GM19463 (cell line): ENCODE measurements around the gene SZT2.
A peak's percentile ranks its signal among the peaks of the same experiment; 100 is the strongest.
"Not testable (repeated sequence)": the region's sequence is repeated elsewhere in the genome, so short reads cannot be mapped to it uniquely, and the experiment has no call there.

Experiments used
- ATAC-seq: cut with Tn5 transposase; IDR thresholded peaks from one replicate; pipeline ENCODE4 v1.9.1; 2021; ENCODE audit warnings: mild to moderate bottlenecking, moderate library complexity; ENCODE audit not compliant: unreplicated experiment

Gene SZT2

DNA sequence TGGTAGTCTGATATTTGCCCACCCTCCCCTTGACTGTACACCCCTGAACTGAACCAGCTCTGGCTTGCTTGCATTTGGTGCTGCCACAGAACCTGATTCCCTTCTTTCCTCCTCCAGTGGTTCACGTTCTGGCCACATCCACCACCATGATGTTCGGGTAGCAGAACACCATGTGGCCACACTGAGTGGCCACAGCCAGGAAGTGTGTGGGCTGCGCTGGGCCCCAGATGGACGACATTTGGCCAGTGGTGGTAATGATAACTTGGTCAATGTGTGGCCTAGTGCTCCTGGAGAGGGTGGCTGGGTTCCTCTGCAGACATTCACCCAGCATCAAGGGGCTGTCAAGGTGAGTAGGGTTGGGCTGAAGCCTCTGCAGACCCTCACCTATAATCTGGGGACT lies 29.1 kb upstream of the SZT2 start:
- no peak for ATAC-seq

DNA sequence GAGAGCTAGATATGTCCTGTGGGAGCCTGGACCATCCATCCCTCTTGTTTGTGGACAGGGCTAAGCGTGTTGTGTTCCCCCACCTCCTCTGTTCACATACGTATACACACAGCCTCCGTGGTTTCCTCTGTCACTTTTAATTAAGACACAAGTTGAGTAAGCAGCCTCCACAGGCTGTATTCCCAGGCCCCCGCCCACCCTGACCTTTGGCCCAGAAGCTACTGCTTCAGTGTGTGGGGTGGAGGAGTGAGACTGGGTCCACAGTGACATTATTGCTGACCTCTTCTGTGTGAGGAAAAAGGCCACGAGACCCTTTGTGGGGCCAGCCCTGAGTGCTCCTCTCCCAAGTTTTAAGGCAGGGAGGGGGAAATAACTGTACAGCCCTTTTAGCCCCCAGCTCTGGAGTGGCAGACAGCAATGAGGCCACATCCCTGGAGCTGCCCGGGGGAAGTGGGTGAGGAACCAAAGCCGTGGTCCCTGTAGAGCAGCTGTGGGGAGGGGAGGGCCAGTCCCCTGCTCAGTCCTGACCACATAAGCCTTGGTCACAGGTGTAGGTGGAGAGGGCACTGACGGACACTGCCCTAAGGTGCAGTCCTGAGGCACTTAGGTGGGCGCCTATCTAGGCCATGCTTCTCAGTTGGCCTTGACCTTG lies 26.3 kb upstream of the SZT2 start:
- ATAC-seq, result no peak

DNA sequence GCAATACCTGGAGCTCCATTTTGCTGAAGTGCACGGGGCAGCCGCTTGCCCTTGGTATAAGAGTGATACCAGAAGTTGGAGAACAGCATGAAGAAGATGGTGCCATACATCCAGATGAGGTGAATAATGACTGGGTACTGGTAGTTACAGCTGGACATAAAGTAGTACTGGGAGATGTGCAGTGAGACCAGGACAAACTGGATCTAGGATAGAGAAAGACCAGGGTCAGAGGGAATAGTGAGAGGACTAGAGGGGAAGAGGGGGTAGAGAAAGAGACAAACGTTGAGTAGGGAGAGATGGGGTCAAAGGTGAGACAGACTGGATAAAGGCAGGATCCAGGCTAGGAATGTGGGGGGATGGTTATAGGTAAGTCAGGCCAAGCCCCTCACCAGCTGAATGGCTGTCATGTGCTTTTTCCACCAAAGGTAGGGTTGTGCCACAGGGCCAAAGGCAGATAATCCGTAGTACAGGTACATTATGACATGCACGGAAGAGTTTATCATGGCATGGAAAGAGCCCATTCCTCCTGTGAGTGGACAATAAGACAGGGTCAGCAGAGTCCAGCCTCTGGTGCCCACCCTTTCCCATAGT lies 25.7 kb upstream of the SZT2 start:
- ATAC-seq, result no peak

DNA sequence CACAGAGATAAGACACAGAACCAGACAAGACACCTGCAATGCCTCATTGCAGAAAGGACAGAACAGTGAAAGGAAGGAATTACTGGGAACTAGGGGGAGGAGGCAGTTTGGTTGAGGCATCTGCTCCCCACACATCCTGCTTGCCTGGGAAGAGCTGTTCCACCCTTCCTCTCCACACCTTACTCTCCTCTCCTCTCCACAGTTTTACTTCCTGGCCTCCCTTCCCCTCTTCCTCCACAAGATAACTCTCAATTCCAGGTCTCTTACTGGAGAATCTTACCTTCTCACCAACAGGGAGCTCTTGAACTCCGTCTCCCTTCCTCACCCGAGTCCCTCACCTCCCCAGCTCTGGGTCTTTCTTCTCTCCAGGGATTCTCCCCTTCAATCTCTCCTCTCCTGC lies 24.0 kb upstream of the SZT2 start:
- ATAC-seq, result no peak

DNA sequence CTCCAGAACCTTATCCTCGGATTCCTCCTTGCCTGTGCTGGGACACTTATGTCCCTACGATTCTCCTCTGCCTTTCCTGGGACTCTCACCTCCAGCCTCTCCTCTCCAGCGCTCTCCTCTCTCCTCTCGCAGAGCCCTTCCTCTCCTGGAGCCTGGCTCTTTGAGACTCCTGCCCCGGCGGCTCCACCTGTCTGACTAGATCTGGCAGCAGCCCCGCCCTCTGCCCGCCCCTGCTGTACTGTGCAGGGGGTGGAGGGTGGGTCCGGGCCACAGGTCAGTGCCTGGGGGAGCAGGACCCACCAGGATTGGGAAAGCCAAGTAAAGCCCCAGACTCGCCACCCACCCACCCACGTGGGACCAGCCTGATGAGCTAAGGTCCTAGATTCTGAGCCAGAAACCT lies 23.5 kb upstream of the SZT2 start:
- ATAC-seq, result no peak

DNA sequence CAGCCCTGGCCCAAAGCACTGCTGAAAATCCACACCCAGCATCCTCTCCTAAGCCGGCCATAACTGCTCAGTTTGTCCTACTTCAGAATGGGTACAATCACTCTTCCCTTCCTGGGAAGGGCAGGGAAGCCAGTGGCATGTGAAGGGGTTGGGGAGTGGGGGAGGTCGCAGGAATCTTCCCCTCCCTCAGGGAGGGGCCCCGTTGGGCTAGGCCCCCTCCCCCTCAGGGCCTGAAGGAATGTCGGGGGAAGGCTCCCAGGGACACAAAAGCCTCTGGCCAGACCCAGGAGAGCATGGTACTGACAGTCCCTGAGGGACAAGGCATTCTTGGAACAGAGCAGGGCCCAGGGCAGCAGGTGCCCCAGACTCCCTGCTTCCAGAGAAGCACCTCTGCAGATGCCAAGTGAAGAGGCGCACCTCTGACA lies 23.1 kb upstream of the SZT2 start:
- ATAC-seq, result no peak

DNA sequence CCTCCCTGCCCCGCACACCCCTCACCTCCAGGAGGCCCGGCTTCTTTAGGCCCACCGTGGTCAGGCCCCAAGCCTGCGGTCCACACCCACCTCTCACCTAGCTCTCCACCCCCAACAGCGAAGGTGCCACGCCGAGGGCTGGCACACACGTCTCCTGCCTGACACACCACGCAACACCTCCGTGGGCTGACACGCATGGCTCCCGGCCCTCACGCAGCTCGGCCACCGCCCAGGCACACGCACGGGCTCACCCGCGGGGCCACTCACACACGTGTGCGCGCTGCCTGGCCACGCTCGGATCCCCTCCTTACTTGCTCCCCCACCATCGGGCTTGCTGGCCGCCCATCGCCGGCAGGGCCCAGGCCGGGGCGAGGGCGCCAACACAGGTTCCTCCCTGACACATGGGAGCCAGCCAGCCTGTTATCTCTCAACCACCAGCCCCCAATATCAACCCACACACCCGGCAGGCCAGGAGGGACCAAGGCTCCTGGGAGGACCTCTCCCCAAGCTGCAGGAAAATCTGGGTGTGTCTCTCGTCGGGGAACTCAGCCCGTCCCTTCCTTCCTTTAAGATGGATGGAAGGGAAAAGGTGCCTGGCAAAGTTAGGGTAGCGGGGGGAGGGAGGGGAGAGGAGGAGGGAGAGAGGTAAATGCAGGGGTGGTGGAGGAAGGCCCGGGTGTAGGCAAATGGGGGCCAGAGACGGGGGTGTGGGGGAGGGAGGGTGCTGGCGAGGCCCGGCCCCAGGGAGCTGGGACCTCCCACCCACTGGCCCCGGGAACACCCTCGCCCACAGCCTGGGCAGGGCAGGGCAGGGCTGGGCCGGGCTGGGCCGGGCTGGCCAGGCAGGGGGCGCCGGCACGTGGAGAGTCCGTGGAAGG lies 22.4 kb upstream of the SZT2 start:
- ATAC-seq, result peak; percentile 41

DNA sequence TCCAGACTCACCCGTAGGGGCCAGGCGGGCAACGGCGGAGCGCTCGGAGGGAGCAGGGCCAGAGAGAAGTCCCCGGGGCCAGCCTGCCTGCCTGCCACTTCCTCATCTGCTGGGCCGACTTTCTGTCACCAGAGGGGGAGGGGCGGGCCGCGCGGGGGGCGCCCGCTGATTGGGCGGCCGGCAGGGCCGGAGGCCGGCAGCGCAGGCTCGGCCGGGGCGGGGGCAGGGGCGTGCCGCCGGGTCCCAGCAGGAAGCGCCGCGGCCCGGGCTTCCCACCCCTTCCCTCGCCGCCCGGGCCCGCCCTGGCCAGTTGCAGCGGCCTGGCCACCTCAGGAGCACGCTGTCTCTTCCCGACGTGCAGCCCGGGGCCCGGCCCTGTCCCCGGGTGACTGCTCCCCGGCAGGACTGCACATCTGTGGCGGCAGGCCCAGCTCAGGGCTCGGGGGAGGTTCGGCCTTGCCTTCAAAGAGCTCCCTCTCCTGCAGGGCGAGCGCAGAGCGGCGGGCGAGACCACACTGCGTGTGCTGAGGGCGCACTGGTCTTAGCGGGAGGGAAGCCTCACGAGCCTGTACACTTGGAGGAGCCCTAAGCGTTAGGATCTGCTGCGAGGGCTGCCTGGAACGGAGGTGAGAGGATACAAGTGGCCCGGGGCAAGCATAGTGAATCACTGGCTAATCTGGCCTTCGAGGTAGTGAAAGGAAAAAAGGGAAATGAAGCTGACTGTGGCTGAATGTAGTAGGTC lies 21.6 kb upstream of the SZT2 start, which contains the start of gene ELOVL1:
ELOVL1 (minus strand) TSS at position 108 of the 742 bp plus-strand sequence. CDS start 2,402 bp downstream, outside the sequence.
- ATAC-seq, result peak; percentile 77

DNA sequence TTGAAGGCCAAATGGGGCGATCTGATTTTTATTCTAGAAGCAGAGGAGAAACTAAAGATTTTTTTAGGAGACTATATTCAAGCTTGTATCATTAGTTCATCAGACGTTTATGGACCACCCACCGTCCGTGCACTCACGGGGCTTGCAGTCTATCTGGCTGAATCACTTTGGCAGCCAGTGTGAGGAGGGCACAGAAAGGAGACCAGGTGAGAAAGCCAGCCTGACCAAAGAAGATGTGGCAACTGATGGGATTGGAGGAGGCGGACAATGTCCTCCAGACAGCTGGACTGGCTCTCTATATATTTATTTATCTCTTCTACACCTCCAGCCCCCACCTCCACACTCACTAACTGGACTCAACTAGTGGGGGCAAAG lies 21.1 kb upstream of the SZT2 start:
- ATAC-seq, result no peak

DNA sequence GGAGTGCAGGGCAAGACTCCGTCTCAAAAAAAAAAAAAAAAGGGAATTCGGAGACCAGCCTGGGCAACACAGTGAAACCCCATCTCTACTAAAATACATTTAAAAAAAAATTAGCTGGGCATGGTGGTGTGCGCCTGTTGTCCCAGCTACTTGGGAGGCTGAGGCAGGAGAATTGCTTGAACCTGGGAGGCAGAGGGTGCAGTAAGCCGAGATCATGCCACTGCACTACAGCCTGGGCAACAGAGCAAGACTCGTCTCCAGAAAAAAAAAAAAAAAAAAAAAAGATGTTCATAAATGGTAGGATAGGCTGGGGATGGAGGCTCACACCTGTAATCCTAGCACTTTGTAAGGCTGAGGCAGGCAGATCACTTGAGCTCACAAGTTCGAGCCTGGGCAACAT lies 19.9 kb upstream of the SZT2 start:
- ATAC-seq, result not testable (repeated sequence)

DNA sequence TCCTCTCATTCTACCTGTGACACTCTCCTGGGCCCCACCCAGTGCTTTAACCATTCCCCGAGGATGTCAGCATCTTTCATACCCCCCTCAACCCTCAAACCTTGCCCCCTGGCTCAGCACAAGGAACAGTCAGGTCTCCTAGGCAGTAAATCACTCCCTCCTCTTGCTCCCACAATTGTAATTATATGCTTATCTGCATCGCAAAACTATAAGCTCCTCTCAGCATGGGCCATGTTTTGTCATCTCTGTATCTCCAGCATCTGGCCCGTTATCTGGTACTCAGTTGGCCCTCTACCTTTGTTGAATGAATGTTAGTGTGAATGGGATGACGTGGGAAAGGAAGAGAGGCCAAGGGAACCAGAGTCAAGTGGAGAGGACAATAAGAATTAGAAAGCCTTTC lies 19.1 kb upstream of the SZT2 start:
- ATAC-seq, result no peak

DNA sequence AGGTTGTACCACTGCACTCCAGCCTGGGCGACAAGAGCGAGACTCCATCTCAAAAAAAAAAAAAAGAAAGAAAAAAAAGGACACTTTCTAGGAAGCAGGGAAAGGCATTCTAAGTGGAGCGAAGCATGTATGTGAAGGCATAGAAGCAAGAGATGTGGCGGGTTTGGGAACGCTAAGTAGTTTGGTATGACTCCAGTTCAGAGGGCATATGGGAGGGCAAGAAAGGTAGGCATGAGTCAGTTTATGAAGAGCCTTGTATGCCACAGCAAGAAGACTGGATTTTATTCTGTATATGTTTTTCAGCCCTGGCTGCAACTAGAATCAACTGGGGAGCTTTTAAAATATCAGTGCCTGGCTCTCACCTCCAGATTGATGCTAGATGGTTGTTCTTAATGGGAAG lies 17.5 kb upstream of the SZT2 start:
- ATAC-seq, result no peak

DNA sequence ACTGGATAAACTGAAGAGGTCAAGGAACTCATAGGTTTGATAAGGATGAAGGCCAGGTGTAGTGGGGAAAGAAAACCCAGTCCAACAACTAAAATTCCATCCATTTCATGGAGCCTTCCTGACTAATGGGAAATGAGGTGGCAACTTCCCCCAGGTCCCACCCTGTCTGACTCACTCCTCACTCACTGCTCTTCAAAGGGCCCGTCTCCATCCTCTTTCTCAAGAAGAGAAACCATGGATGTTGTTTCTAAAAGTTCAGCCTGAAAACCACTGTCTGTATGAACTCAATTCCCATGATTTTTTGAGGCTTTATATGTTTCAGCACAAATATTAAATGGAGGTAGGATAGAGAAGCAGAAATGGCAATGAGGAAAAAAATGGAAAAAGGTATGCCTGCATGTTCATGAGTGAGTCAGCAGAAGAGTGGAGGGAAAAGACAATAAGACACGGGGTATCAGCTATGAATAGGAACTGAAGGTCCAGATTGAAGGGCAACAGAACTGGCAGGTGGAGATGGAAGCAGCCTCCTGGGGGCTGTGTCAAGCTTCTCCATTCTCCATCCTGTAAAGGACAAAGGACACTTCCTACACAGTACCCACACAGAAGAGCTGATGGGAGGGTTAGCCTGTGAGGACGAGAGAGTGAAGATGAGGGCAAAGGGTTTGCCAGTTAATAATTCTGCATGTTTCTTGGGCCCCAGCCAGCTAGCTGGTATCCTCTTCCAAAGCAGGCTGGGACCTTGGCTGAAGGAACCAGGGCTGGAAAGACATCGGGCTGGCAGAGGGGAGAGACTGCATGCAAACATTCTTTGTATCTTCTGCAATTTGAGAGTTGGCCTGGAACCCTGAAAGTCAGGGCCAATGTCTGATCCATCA lies 16.4 kb upstream of the SZT2 start:
- ATAC-seq, result no peak

DNA sequence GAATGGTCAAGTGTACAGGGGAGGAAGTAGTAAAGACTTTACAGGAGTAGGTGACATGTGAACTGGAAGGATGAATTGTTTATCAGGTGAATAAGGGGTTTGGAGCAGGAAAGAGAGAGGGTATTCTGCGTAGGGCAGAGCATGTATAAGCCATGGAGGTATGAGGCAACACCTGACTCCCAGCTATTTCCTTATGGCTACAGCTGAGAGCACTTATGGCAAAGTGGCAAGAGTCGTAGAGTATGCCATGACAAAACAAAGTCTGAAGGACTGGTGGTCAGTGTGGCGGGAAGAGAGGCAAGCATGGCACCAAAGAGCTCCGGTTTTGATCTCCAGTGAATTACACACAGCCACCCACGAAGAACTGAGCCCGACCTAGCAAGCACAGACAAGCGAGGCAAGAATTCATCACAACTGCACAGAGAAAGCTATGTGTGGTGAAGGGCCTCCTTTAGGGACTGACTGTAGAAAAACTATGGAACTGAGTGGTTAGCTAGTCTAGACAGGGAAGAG lies 12.9 kb upstream of the SZT2 start:
- no peak for ATAC-seq

DNA sequence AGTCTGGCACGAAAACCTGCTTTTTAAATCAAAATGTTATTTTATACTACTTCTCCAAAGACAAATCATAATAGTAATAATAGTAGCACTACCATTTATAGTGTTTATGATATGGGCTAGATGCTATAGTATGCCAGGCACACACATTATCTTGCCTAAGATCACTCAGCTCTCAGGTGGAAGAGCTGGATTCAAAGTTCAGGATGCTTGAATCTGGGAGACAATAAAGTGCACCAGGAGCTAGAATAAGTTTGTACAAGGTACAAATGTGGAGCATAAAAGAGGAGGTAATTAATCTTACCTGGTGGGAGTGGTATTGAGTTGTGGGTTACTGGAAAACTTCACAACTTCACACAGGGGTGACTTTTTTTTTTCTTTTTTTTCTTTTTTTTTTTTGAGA lies 11.9 kb upstream of the SZT2 start:
- no peak for ATAC-seq

DNA sequence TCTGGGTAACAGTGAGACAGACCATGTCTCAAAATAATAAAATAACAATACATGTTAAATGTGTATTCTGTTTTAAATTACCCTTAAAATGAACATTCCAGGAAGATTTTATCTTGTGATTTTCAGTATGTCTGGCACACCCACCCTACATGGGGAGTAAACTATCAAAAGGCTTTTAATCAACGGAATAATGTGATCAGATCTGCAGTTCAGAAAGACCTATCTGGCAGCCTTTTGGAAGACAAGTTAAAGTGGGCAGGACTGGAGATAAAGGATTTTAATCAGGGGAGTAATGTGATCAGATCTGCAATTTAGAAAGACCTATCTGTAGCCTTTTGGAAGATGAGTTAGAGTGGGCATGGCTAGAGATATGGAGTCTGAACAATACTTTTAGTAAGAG lies 10.2 kb upstream of the SZT2 start:
- no peak for ATAC-seq

DNA sequence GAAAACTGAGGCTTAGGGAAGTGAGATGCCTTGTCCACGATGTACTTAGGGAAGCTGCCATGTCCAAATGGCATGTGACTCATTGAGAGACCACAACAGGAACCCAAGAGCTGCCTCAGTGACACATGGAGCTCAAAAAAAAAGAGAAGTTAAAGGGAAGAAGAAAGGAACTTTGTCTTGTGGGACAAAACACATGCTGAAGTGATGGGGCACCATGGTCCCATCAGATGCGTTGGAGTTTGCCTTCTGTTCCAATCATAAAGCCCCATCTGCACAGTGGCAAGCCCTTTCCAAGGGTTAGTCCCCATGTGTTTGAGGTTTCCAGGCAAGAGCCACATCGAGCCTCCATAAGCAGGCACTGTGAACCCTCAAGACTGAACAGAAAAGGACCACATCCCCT lies 8.1 kb upstream of the SZT2 start:
- ATAC-seq, result no peak

DNA sequence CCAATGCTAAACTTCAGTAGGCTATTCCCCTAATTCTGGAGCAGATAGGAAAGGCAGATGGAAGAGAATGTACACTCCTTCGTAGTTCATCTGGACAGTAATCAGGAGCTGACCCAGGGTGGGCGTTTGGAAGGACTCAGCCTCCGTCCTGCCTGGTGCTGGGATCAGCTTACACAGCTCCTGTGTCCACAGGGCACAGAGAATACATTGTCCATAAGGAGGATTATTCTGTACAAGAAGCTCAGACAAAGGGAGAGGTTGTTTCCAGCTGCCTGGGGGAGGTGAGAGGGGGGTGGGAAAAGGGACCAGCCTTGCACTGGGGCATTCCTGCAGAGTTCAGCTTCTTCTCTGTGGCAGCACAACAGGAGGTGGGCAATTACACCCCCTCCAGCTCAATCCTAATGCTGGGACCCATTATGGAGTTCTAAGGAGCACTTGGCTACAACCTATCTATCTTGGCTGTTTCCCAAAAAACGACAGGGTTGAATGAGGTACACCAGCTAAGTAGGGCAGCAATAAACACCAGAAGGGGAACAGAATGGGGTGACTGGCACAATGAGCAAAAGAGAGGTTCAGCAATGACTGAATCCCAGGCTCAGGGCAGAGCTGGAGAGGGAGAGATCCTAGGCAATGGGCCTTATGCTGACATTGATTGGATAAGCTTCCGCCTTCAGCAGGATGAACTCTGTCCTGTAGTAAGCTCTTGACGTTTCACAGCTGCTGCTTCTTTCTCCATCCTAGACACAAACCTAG lies 7.5 kb upstream of the SZT2 start:
- no peak for ATAC-seq

DNA sequence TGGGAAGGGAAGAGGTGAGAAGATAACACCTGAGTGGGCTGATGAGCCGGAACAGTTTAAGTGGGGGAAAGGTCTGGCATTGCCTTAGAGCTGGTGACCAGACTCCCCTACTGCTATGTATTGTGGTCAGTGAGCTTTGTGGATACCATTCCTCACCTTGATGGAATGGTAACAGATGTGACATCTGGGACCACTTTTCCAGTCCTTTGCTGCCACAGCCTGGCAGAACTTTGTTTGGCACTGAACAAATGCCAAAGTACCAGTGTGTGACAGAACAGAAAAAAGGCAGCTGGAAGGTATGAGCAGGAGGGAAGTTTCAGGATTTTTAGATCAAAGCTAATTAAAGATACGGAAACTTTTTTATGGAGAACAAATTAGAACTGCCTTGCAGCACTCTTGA lies 6.2 kb upstream of the SZT2 start:
- ATAC-seq, result no peak
